Measurements from ENCODE around the gene LRRC47.

GRCh38 chr1:3772715-3773571, 23.4 kb downstream of the LRRC47 start, which contains the start of gene SMIM1:
- TF ChIP-seq CTCF (IDR thresholded peaks at IDR 0.05; ENCODE audit: low read depth, low read length, poor library complexity, severe bottlenecking) (no peak), EZH2phosphoT487 (IDR thresholded peaks at IDR 0.05; ENCODE audit: borderline replicate concordance, low read length) (no peak)

Data from DOHH2 (cell line).